Measurements from ENCODE around the gene LRRC37A3.
"Not testable (repeated sequence)": the region's sequence is repeated elsewhere in the genome, so short reads cannot be mapped to it uniquely, and the experiment has no call there.

- TF ChIP-seq FOXM1, CTBP1 (IDR thresholded peaks at IDR 0.05; ENCODE audit: borderline replicate concordance): not testable (repeated sequence)
These were observed 46.1 kb upstream of the LRRC37A3 start for GRCh38 chr17:64965256-64965872.

All from HEK293T (cell line).